Keratinocyte (primary cell): Measurements from ENCODE around the gene BCL2L11.

Source experiments
- EZH2 ChIP-seq: IDR thresholded peaks from one replicate; pipeline ENCODE4 v1.6.1; 2012; ENCODE audit warnings: inconsistent platforms, mild to moderate bottlenecking, low read length, moderate library complexity
- TF ChIP-seq, protein P1 (sequence below), 3 experiments: IDR thresholded peaks in 1 of 3; conservative IDR thresholded peaks in 1 of 3; optimal IDR thresholded peaks in 1 of 3; 2 replicates in 2 of 3; 3 replicates in 1 of 3; pipeline versions ENCODE3 to v1.5.1; 2011; ENCODE audit warnings: low read length in 3 of 3, mild to moderate bottlenecking in 3 of 3, moderate library complexity in 2 of 3, control low read depth in 1 of 3, inconsistent platforms in 1 of 3; ENCODE audit not compliant: insufficient read depth in 2 of 3; ENCODE audit errors: extremely low read depth in 1 of 3

DNA sequence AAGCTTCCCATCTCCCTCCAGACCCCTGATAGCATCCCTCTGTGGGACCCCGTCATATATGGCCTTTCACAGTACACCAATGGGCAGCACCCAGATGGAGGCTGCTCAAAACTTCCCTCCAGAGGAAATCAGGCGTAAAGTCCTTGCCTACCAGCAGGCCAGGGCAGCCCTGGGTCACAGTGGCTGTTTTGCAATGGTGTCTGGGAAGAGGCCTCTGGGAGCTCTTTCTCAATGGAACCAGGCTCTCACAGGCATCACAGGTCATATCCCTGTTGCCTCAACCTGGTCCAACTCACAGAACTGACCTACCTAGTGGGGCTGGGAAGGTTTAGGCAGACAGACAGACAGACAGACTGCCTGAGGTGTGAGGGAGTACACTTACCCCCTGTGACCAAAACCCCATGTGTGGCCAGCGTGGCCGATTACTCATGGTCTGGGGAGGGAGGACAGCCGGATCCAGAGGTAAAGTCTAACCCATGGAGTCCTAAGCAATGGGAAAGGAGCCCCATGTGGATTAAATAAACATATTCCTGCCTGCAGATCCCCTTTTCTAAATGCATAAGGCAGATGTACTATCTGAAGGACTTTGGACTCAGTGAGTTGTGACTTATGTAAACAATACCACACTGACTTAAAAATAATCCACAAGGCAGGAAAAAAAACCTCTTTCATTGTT lies 58.2 kb downstream of the BCL2L11 start:
- TF ChIP-seq, protein P1, sequence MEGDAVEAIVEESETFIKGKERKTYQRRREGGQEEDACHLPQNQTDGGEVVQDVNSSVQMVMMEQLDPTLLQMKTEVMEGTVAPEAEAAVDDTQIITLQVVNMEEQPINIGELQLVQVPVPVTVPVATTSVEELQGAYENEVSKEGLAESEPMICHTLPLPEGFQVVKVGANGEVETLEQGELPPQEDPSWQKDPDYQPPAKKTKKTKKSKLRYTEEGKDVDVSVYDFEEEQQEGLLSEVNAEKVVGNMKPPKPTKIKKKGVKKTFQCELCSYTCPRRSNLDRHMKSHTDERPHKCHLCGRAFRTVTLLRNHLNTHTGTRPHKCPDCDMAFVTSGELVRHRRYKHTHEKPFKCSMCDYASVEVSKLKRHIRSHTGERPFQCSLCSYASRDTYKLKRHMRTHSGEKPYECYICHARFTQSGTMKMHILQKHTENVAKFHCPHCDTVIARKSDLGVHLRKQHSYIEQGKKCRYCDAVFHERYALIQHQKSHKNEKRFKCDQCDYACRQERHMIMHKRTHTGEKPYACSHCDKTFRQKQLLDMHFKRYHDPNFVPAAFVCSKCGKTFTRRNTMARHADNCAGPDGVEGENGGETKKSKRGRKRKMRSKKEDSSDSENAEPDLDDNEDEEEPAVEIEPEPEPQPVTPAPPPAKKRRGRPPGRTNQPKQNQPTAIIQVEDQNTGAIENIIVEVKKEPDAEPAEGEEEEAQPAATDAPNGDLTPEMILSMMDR (optimal IDR thresholded peaks at IDR 0.05 in 1 of 3, IDR thresholded peaks at IDR 0.05 in 1 of 3, conservative IDR thresholded peaks at IDR 0.05 in 1 of 3; ENCODE audit: extremely low read depth in 1 of 3, insufficient read depth in 2 of 3, low read length in 3 of 3): no peak
- TF ChIP-seq EZH2: no peak
